C4-2B (cell line): ENCODE measurements around the gene RBMS1.

Experiments
- ZFX ChIP-seq: fragments of 450-650 bp; IDR thresholded peaks from 2 replicates; pipeline ENCODE4 v1.6.1; 2017
- TF ChIP-seq, protein P1 (sequence below): fragments of 450-650 bp; conservative IDR thresholded peaks from 2 replicates; pipeline ENCODE4 v1.5.1; 2017; ENCODE audit warnings: mild to moderate bottlenecking

DNA sequence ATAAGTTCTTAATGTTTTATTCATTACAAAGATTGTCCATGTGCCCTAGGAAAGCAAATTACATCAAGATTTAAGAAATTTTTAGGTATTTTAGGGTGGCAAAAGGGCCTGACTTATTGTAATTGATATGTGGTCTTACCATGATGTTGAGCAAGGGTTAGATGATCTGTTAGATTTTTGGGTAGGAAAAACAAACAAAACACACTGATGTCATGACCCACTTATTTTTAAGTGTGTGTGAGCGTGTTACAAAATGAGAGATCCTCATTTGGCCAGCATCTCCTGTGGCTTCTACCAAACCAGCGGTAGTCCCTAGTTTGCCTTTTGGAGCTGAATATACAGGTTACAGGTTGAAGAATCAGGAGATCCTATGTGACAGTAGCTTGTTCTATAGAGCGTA, 203.8 kb downstream of the RBMS1 start:
- TF ChIP-seq, protein P1, sequence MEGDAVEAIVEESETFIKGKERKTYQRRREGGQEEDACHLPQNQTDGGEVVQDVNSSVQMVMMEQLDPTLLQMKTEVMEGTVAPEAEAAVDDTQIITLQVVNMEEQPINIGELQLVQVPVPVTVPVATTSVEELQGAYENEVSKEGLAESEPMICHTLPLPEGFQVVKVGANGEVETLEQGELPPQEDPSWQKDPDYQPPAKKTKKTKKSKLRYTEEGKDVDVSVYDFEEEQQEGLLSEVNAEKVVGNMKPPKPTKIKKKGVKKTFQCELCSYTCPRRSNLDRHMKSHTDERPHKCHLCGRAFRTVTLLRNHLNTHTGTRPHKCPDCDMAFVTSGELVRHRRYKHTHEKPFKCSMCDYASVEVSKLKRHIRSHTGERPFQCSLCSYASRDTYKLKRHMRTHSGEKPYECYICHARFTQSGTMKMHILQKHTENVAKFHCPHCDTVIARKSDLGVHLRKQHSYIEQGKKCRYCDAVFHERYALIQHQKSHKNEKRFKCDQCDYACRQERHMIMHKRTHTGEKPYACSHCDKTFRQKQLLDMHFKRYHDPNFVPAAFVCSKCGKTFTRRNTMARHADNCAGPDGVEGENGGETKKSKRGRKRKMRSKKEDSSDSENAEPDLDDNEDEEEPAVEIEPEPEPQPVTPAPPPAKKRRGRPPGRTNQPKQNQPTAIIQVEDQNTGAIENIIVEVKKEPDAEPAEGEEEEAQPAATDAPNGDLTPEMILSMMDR, result no peak
- no peak for TF ChIP-seq ZFX
